Endodermal cell (in vitro differentiated cells): Measurements from ENCODE around the gene DSPP. TPM values are rescaled to one million over a fixed set of nuclear protein-coding genes. Genes with fewer than 3 reads are reported as not detected.
A peak's percentile ranks its signal among the peaks of the same experiment; 100 is the strongest.

Experiments
- DNase-seq: peaks from one replicate; pipeline ENCODE4 v3.0.0-alpha.2; 2017
- H3K27ac ChIP-seq: 2 replicates; pipeline ENCODE4 v1.5.1; 2013; ENCODE audit warnings: mild to moderate bottlenecking, low read depth, low read length, moderate library complexity
- H3K27me3 ChIP-seq: 2 replicates; pipeline ENCODE4 v1.6.1; 2013; ENCODE audit warnings: mild to moderate bottlenecking, low read length, moderate library complexity; ENCODE audit not compliant: insufficient read depth, control insufficient read depth, poor library complexity, severe bottlenecking
- H3K36me3 ChIP-seq: 2 replicates; pipeline ENCODE4 v1.7.0; 2013; ENCODE audit warnings: mild to moderate bottlenecking, low read length, moderate library complexity; ENCODE audit not compliant: control insufficient read depth, insufficient read depth
- H3K4me1 ChIP-seq: one replicate; pipeline ENCODE4 v1.7.0; 2013; ENCODE audit warnings: low read length; ENCODE audit not compliant: control insufficient read depth, insufficient read depth
- H3K4me3 ChIP-seq: 2 replicates; pipeline ENCODE4 v1.5.1; 2013; ENCODE audit warnings: mild to moderate bottlenecking, low read length, moderate library complexity
- H3K9ac ChIP-seq: 2 replicates; pipeline ENCODE4 v1.6.1; 2013; ENCODE audit warnings: mild to moderate bottlenecking, low read length, moderate library complexity; ENCODE audit not compliant: poor library complexity, severe bottlenecking; ENCODE audit errors: extremely low read depth
- H3K9me3 ChIP-seq: 2 replicates; pipeline ENCODE4 v1.6.1; 2013; ENCODE audit warnings: mild to moderate bottlenecking, low read length, moderate library complexity; ENCODE audit not compliant: control insufficient read depth
- H3K27ac Mint-ChIP-seq: 2 replicates; pipeline ENCODE4 v1.8.0; 2020; ENCODE audit warnings: mixed read lengths
- H3K27me3 Mint-ChIP-seq: 2 replicates; pipeline ENCODE4 v1.8.0; 2021; ENCODE audit warnings: mild to moderate bottlenecking, mixed read lengths; ENCODE audit not compliant: insufficient read depth
- H3K36me3 Mint-ChIP-seq: 2 replicates; pipeline ENCODE4 v1.8.0; 2020; ENCODE audit warnings: low read depth, mixed read lengths
- H3K4me1 Mint-ChIP-seq: 2 replicates; pipeline ENCODE4 v1.8.0; 2020; ENCODE audit warnings: mixed read lengths
- H3K4me3 Mint-ChIP-seq: 2 replicates; pipeline ENCODE4 v1.8.0; 2020; ENCODE audit warnings: mild to moderate bottlenecking, moderate library complexity, mixed read lengths
- H3K9me3 Mint-ChIP-seq: 2 replicates; pipeline ENCODE4 v1.8.0; 2020; ENCODE audit warnings: mild to moderate bottlenecking, mixed read lengths
- WGBS, 2 experiments: methylation state at CpG; one replicate each; pipeline versions ENCODE4 v1.1.5 to v1.1.7; 2013; ENCODE audit warnings: missing lambda C conversion rate in 2 of 2, mixed read lengths in 1 of 2; ENCODE audit not compliant: insufficient coverage in 1 of 2, insufficient read length in 1 of 2; 5-methylcytosine and 5-hydroxymethylcytosine counted together
- total RNA-seq, 2 donors: library from RNA; stranded (reverse); fragmentation: NEBNext Ultra II Directional in 1 of 2; extraction: Animal tissue kit (Norgen Biotek cat#: 25700) in 1 of 2; gene quantifications; 2 replicates in 1 of 2; 3 replicates in 1 of 2; pipeline ENCODE4 v1.2.1, GENCODE V29; 2021
- TF ChIP-seq, protein P1 (sequence below): fragments of 200-600 bp; sonication (generic); conservative IDR thresholded peaks from 2 replicates; pipeline ENCODE4 v1.5.0; 2021; ENCODE audit warnings: antibody characterized with exemption, mild to moderate bottlenecking

DSPP gene
- total RNA-seq, 2 donors from 2014 or later: not detected

DNA sequence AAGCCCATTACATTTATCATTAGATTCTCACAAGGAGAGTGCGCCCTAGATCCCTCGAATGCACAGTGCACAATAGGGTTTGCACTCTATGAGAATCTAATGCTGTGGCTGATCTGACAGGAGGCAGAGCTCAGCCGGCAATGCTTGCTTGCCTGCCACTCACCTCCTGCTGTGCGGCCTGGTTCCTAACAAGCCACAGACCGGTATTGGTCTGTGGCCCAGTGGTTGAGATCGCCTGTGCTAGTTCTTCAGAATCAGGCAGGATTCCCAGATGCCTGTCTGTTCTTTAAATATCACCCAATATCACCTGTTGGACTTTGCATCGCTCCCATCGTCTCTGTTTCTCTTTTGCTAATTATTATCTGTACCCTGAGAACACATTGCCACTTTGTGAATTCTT, 14.0 kb downstream of the DSPP start:
- 76 to 79% methylated on average over 7 to 8 of the region's 8 CpGs for WGBS, 2 experiments
- H3K27me3 ChIP-seq: no peaks in the 10 kb centered on the region
- H3K4me3 ChIP-seq: no peak overlapping the region
- H3K9me3 Mint-ChIP-seq: peaks cover 3% of the 10 kb centered on the region
- H3K36me3 ChIP-seq: no peaks in the 10 kb centered on the region
- H3K36me3 Mint-ChIP-seq: no peaks in the 10 kb centered on the region
- peak; percentile 61 for DNase-seq
- no peak overlapping the region for H3K27ac ChIP-seq
- H3K9me3 ChIP-seq: no peaks in the 10 kb centered on the region
- H3K27me3 Mint-ChIP-seq: peaks cover 2% of the 10 kb centered on the region
- no peaks in the 10 kb centered on the region for H3K4me1 ChIP-seq
- no peak overlapping the region for H3K27ac Mint-ChIP-seq
- H3K4me1 Mint-ChIP-seq: peaks cover 6% of the 10 kb centered on the region
- no peak overlapping the region for H3K4me3 Mint-ChIP-seq
- H3K9ac ChIP-seq: no peak overlapping the region
- TF ChIP-seq, protein P1, sequence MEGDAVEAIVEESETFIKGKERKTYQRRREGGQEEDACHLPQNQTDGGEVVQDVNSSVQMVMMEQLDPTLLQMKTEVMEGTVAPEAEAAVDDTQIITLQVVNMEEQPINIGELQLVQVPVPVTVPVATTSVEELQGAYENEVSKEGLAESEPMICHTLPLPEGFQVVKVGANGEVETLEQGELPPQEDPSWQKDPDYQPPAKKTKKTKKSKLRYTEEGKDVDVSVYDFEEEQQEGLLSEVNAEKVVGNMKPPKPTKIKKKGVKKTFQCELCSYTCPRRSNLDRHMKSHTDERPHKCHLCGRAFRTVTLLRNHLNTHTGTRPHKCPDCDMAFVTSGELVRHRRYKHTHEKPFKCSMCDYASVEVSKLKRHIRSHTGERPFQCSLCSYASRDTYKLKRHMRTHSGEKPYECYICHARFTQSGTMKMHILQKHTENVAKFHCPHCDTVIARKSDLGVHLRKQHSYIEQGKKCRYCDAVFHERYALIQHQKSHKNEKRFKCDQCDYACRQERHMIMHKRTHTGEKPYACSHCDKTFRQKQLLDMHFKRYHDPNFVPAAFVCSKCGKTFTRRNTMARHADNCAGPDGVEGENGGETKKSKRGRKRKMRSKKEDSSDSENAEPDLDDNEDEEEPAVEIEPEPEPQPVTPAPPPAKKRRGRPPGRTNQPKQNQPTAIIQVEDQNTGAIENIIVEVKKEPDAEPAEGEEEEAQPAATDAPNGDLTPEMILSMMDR: no peak

DNA sequence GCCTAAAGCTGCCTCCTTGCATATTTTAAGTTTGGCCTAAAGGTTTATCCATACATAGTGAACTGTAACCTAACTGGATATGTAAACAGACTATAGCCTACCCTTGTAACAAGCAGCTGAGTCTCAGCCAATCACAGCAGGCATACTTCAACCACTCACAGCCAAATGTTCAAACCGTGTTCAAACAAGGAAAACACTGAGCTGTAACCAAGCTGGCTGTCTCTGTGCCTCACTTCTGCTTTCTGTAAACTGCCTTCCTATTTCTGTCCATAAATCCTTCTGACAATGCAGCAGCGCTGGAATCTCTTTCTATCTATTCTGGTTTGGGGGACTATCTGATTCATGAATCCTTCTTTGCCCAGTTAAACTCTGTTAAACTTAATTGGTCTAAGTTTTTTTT, 16.4 kb downstream of the DSPP start:
- Histone ChIP-seq H3K36me3 (no peaks in the 10 kb centered on the region), H3K4me3 (no peak overlapping the region), H3K4me1 (no peaks in the 10 kb centered on the region), H3K27ac (no peak overlapping the region), H3K9ac (no peak overlapping the region), H3K9me3 (no peaks in the 10 kb centered on the region), H3K27me3 (no peaks in the 10 kb centered on the region)
- peaks cover 3% of the 10 kb centered on the region for H3K9me3 Mint-ChIP-seq
- TF ChIP-seq, protein P1: no peak
- H3K36me3 Mint-ChIP-seq: no peaks in the 10 kb centered on the region
- H3K27me3 Mint-ChIP-seq: no peaks in the 10 kb centered on the region
- no peak for DNase-seq
- H3K4me1 Mint-ChIP-seq: peaks cover 6% of the 10 kb centered on the region
- no peak overlapping the region for H3K27ac Mint-ChIP-seq
- WGBS, 2 experiments: 84% methylated on average over 2 of the region's 2 CpGs; no CpG with 5 or more reads in 1 of the 2 experiments
- no peak overlapping the region for H3K4me3 Mint-ChIP-seq

DNA sequence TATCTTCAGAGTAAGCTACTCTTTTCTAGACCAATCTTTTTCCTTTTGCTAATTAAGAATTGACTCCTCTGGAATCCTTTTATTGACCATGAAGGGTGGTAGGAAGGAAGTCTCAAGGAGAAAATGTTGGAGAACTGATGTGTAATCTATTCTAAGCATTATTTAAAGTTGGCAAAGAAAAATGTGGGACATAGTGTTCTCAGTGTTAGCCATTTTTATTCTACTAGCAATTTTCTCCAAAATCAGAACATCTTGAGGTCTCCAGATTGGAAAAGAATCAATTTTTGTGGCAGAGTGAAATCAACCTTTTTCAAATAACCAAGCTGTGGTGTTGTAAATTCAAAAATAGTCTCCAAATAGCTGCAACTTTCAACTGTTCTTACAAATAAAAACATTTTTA, 23.3 kb downstream of the DSPP start:
- Histone ChIP-seq H3K9ac (no peak overlapping the region), H3K27me3 (no peaks in the 10 kb centered on the region), H3K36me3 (no peaks in the 10 kb centered on the region), H3K4me1 (no peaks in the 10 kb centered on the region), H3K9me3 (peaks cover 5% of the 10 kb centered on the region), H3K4me3 (no peak overlapping the region), H3K27ac (no peak overlapping the region)
- H3K27ac Mint-ChIP-seq: no peak overlapping the region
- no peak for DNase-seq
- H3K27me3 Mint-ChIP-seq: no peaks in the 10 kb centered on the region
- H3K9me3 Mint-ChIP-seq: peaks cover 3% of the 10 kb centered on the region
- H3K4me1 Mint-ChIP-seq: no peaks in the 10 kb centered on the region
- no peak overlapping the region for H3K4me3 Mint-ChIP-seq
- H3K36me3 Mint-ChIP-seq: no peaks in the 10 kb centered on the region
- TF ChIP-seq, protein P1: no peak
